GM23248 (cell line): ENCODE data around the gene PPP4R1. TPM values are rescaled to one million over a fixed set of nuclear protein-coding genes. Genes with fewer than 3 reads are reported as not detected.
A peak's percentile ranks its signal among the peaks of the same experiment; 100 is the strongest.

Experiments used
- DNase-seq: peaks from one replicate; pipeline ENCODE4 v3.0.0-alpha.2; 2015
- H2AFZ ChIP-seq: fragments of 200-600 bp; sonication (generic); 2 replicates; pipeline ENCODE4 v1.6.1; 2016; ENCODE audit warnings: antibody characterized with exemption
- H3F3A ChIP-seq: fragments of 200-600 bp; sonication (generic); 2 replicates; pipeline ENCODE4 v1.6.1; 2016; ENCODE audit warnings: mild to moderate bottlenecking, antibody characterized with exemption, mixed run types; ENCODE audit not compliant: insufficient read depth
- H3K27ac ChIP-seq: fragments of 200-600 bp; sonication (generic); 2 replicates; pipeline ENCODE4 v1.5.1; 2016; ENCODE audit warnings: mild to moderate bottlenecking
- H3K27me3 ChIP-seq: fragments of 200-600 bp; sonication (generic); replicated peaks from 2 replicates; pipeline ENCODE4 v1.6.1; 2016; ENCODE audit warnings: mild to moderate bottlenecking; ENCODE audit not compliant: insufficient read depth
- H3K36me3 ChIP-seq: fragments of 200-600 bp; sonication (generic); 2 replicates; pipeline ENCODE4 v1.6.1; 2016; ENCODE audit warnings: low read depth, mild to moderate bottlenecking
- H3K4me1 ChIP-seq: fragments of 200-600 bp; sonication (generic); 2 replicates; pipeline ENCODE4 v1.6.1; 2016; ENCODE audit warnings: mild to moderate bottlenecking; ENCODE audit not compliant: insufficient read depth
- H3K4me2 ChIP-seq: fragments of 200-600 bp; sonication (generic); one replicate; pipeline ENCODE4 v1.6.1; 2016; ENCODE audit warnings: mild to moderate bottlenecking; ENCODE audit not compliant: unreplicated experiment
- H3K4me3 ChIP-seq: fragments of 200-600 bp; sonication (generic); 2 replicates; pipeline ENCODE4 v1.5.1; 2016; ENCODE audit warnings: mild to moderate bottlenecking
- H3K79me2 ChIP-seq: fragments of 200-600 bp; sonication (generic); 2 replicates; pipeline ENCODE4 v1.6.1; 2016; ENCODE audit warnings: mild to moderate bottlenecking; ENCODE audit not compliant: insufficient read depth
- H3K9ac ChIP-seq: fragments of 200-600 bp; sonication (generic); 2 replicates; pipeline ENCODE4 v1.6.1; 2016; ENCODE audit warnings: mild to moderate bottlenecking
- H3K9me2 ChIP-seq: fragments of 200-600 bp; sonication (generic); 2 replicates; pipeline ENCODE4 v1.6.1; 2016; ENCODE audit warnings: mixed run types, mild to moderate bottlenecking, moderate library complexity; ENCODE audit not compliant: insufficient read depth
- H3K9me3 ChIP-seq: fragments of 200-600 bp; sonication (generic); one replicate; pipeline ENCODE4 v1.6.1; 2017; ENCODE audit warnings: low read depth
- H4K20me1 ChIP-seq: fragments of 200-600 bp; sonication (generic); 2 replicates; pipeline ENCODE4 v1.6.0; 2016; ENCODE audit not compliant: insufficient read depth
- EZH2 ChIP-seq: fragments of 200-600 bp; sonication (generic); IDR thresholded peaks from 2 replicates; pipeline ENCODE4 v1.6.1; 2018; ENCODE audit warnings: antibody characterized with exemption, mild to moderate bottlenecking; ENCODE audit not compliant: insufficient read depth, poor library complexity, severe bottlenecking
- EZH2phosphoT487 ChIP-seq: fragments of 200-600 bp; sonication (generic); IDR thresholded peaks from 2 replicates; pipeline ENCODE4 v1.6.1; 2018; ENCODE audit warnings: antibody characterized with exemption, moderate library complexity, mild to moderate bottlenecking, low read depth; ENCODE audit not compliant: insufficient read depth
- WGBS, 2 experiments: methylation state at CpG; one replicate each; pipeline ENCODE4 v1.1.6; 2015 to 2017; ENCODE audit warnings: low lambda C conversion rate in 2 of 2, low coverage in 1 of 2; ENCODE audit errors: missing lambda C conversion rate in 2 of 2; 5-methylcytosine and 5-hydroxymethylcytosine counted together
- in situ Hi-C: fragments of 300-500 bp; cut with MboI; formaldehyde crosslinking; loops from 2 replicates; pipeline ENCODE4 v1.15.0; 2020
- polyA plus RNA-seq: library from polyadenylated mRNA; unstranded; fragments of >200 nt; fragmentation: Nextera tagmentation; extraction: Ambion mirVana; gene quantifications from 2 replicates; pipeline ENCODE4 v1.2.1, GENCODE V29; 2016
- total RNA-seq: library from RNA; depleted of rRNA; stranded (reverse); fragments of >200 nt; shearing (Covaris generic); gene quantifications from 2 replicates; pipeline ENCODE4 v1.2.3, GENCODE V29; 2014

PPP4R1 gene
- total and polyA plus RNA-seq, 2 experiments from 2014 or later = 33.0 to 97.9 TPM

- WGBS, 2 experiments = 59 to 62% methylated on average over 8 of the region's 8 CpGs
- Histone ChIP-seq H3K4me3 (0 out of 2 replicates have a peak overlapping the region, but pooled peaks have one; percentile 16), H3K9ac (peak overlapping the region; percentile 57), H3K79me2 (0 out of 2 replicates have a peak, but pooled peaks cover 6% of the 10 kb centered on the region), H3K36me3 (no peaks in the 10 kb centered on the region), H3K4me1 (peaks cover 35% of the 10 kb centered on the region), H3K27ac (peak overlapping the region; percentile 84), H2AFZ (peak overlapping the region; percentile 4; the same call in 1 of the 2 replicates), H3K9me3 (no peaks in the 10 kb centered on the region), H4K20me1 (no peaks in the 10 kb centered on the region), H3F3A (peaks cover 46% of the 10 kb centered on the region), H3K4me2 (peak overlapping the region; percentile 42), H3K27me3 (no peaks in the 10 kb centered on the region), H3K9me2 (no peaks in the 10 kb centered on the region)
- in situ Hi-C loops = no loop called here
- DNase-seq = peak; percentile 46
- TF ChIP-seq EZH2 = no peak
- TF ChIP-seq EZH2phosphoT487 = no peak
These were observed 5.6 kb upstream of the PPP4R1 start for GRCh38 chr18:9619990-9620389.

DNA sequence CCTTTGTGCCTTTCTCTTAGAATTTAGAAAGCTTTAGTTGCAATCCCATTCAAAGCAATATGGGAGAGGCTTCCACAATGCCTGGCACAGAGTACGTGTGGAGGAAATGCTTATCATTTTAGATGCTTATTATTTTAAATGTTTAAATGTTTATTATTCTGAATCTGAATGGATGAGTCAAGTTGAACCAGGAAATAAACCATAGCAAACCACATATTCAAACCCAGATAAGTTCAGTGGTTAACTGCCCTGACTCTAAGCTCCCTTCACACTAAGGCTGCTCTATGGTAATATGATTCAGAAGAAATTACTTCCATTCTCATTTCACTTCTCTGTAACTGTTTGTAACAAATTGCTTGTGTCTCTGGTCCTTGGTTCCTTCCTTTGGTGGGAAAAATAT, 5.2 kb upstream of the PPP4R1 start:
- peaks cover 46% of the 10 kb centered on the region for H3F3A ChIP-seq
- no peaks in the 10 kb centered on the region for H3K36me3 ChIP-seq
- H3K9me3 ChIP-seq = no peaks in the 10 kb centered on the region
- no peaks in the 10 kb centered on the region for H3K27me3 ChIP-seq
- H3K4me1 ChIP-seq = peaks cover 35% of the 10 kb centered on the region
- peak overlapping the region; percentile 84 for H3K27ac ChIP-seq
- in situ Hi-C loops = no loop called here
- H2AFZ ChIP-seq = peak overlapping the region; percentile 4
- peak overlapping the region; percentile 42 for H3K4me2 ChIP-seq
- WGBS, 2 experiments = 0 to 4% methylated on average over 1 of the region's 1 CpG
- H3K9ac ChIP-seq = peak overlapping the region; percentile 57
- TF ChIP-seq EZH2phosphoT487 (no peak), EZH2 (no peak)
- DNase-seq = peak; percentile 80
- no peaks in the 10 kb centered on the region for H4K20me1 ChIP-seq
- no peaks in the 10 kb centered on the region for H3K9me2 ChIP-seq
- 0 out of 2 replicates have a peak overlapping the region, but pooled peaks have one; percentile 16 for H3K4me3 ChIP-seq
- H3K79me2 ChIP-seq = 0 out of 2 replicates have a peak, but pooled peaks cover 6% of the 10 kb centered on the region

DNA sequence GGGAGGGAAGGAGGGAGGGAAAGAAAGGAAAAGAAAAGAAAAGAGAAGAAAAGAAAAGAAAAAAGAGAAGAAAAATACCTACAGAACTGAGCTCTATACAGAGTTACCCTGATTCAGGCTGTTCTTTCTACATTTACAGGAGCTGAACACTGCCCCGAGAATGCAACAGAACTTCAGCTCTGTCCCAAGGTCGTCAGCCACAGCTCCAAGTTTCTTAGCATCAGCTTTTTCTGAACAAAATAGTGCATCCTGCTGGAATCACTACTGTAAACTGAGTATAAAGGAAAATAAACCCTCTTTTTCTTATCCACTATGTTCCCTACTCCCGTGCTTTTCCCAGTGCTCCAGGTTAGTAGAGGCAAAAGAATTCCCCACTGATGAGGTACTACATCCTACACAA, 4.7 kb upstream of the PPP4R1 start:
- Histone ChIP-seq H3K9me3 (no peaks in the 10 kb centered on the region), H3K4me3 (no peak overlapping the region), H3K27me3 (no peaks in the 10 kb centered on the region), H3K4me1 (peaks cover 35% of the 10 kb centered on the region), H3K27ac (peak overlapping the region; percentile 84), H3K36me3 (no peaks in the 10 kb centered on the region), H3K79me2 (0 out of 2 replicates have a peak, but pooled peaks cover 6% of the 10 kb centered on the region), H3K9ac (peak overlapping the region; percentile 57), H2AFZ (peak overlapping the region; percentile 4), H3K9me2 (no peaks in the 10 kb centered on the region), H4K20me1 (no peaks in the 10 kb centered on the region), H3F3A (peaks cover 46% of the 10 kb centered on the region), H3K4me2 (peak overlapping the region; percentile 42)
- in situ Hi-C loops = no loop called here
- DNase-seq = no peak
- WGBS, 2 experiments = 57 to 66% methylated on average over 3 of the region's 3 CpGs
- no peak for TF ChIP-seq EZH2

DNA sequence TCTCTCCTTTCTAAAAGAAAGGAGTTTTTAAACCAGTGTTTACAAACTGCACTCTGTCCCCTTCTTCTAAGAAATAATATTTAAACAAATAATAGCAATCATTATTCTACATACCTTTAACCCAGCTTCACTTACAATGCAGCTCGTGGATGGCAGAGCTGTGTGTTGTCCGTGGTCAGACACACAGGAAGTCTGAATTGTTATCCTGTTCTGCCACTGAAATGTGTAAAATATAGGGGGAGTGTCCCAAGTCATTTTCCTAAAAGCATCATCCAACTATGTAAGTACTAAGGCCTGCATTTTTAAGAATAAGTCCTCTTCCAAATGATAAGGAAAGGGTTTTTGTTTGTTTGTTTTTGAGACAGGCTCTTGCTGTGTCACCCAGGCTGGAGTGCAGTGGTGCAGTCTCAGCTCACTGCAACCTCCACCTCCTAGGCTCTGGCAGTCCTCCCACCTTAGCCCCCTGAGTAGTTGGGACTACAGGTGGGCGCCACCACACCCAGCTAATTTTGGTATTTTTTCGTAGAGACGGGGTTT, 2.7 kb upstream of the PPP4R1 start:
- Histone ChIP-seq H3K9ac (0 out of 2 replicates have a peak overlapping the region, but pooled peaks have one; percentile 12), H3K27ac (peak overlapping the region; percentile 88), H4K20me1 (peaks cover under 1% of the 10 kb centered on the region; the same call in 1 of the 2 replicates), H3K4me2 (peak overlapping the region; percentile 21), H3F3A (peaks cover 62% of the 10 kb centered on the region), H3K36me3 (no peaks in the 10 kb centered on the region), H2AFZ (0 out of 2 replicates have a peak overlapping the region, but pooled peaks have one; percentile 5), H3K4me3 (no peak overlapping the region), H3K9me3 (no peaks in the 10 kb centered on the region), H3K9me2 (no peaks in the 10 kb centered on the region), H3K4me1 (peaks cover 40% of the 10 kb centered on the region), H3K27me3 (no peaks in the 10 kb centered on the region), H3K79me2 (peaks cover 25% of the 10 kb centered on the region)
- TF ChIP-seq EZH2phosphoT487 (no peak), EZH2 (no peak)
- in situ Hi-C loops = no loop called here
- DNase-seq = peak; percentile 38
- WGBS, 2 experiments = 78 to 79% methylated on average over 5 of the region's 5 CpGs
